ENCODE results near the gene C20orf204. TPM values are rescaled to one million over a fixed set of nuclear protein-coding genes. Genes with fewer than 3 reads are reported as not detected.

C20orf204 gene, protein sequence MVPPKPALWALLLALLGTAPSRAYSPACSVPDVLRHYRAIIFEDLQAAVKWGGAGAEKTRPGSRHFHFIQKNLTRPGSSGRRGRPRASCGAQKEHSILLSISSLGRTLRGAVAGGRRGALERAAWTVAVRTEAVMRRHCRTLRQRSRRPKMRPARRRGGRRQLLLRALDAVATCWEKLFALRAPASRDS
- total RNA-seq: under 1 TPM; 0.25 to 0.71 (median 0.55) TPM
- under 1 TPM in 2 of 3 donors, not detected in 1; 0.30 to 0.64 TPM for polyA plus RNA-seq
- long read RNA-seq, donor 1: 0 reads
- long read RNA-seq, donor 2: 0 reads

DNA sequence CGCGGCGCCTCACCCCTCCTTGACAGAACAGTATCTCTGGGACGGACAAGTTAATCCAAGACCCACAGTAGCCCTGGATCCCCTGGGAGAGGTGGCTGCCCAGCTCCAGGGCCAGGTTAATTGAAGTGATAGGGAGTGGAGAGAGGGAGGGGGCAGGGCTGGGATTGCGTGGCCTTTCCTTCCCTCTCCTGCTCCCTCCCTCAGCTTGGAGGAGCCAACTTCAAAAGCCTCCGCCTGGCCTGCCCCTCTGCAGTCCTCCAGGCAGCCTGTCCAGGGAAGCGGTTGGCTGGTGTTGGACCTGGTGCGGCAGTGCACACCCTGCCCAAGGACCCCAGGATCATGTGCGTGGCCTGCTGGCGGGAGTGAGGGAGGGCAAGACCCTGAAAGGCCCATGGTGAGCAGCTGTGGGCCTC is at the start of gene C20orf204:
Gene C20orf204, plus strand, starts transcription at position 250 of the 413 bp plus-strand sequence. Its CDS starts 142 bp downstream, at position 392.
- H3K27ac ChIP-seq: no peak within 1 kb of the TSS
- H3K36me3 ChIP-seq (ENCODE audit: insufficient read depth in 1 of 2, low read depth in 1 of 2): peaks cover 0 to 44% of the 10 kb centered on the region in 2 donors
- intact Hi-C loops (cut with DNase I): loop anchor here in 1 of 2 donors (5.0 kb wide), 1 partner anchor 86 kb away; no protein-coding TSS in a partner anchor
- no peaks in the 10 kb centered on the region for H3K9me3 ChIP-seq
- peaks cover 10% of the 10 kb centered on the region for H3K4me1 ChIP-seq
- peaks cover 0 to 47% (median 11%) of the 10 kb centered on the region in 3 donors for H3K27me3 ChIP-seq (ENCODE audit: insufficient read depth in 3 of 3, low read length in 2 of 3)
- ATAC-seq (no peak), DNase-seq (no peak)
- WGBS, 3 donors: 73 to 78% (median 78%) methylated on average over 10 of the region's 10 CpGs
- TF ChIP-seq, protein P1, sequence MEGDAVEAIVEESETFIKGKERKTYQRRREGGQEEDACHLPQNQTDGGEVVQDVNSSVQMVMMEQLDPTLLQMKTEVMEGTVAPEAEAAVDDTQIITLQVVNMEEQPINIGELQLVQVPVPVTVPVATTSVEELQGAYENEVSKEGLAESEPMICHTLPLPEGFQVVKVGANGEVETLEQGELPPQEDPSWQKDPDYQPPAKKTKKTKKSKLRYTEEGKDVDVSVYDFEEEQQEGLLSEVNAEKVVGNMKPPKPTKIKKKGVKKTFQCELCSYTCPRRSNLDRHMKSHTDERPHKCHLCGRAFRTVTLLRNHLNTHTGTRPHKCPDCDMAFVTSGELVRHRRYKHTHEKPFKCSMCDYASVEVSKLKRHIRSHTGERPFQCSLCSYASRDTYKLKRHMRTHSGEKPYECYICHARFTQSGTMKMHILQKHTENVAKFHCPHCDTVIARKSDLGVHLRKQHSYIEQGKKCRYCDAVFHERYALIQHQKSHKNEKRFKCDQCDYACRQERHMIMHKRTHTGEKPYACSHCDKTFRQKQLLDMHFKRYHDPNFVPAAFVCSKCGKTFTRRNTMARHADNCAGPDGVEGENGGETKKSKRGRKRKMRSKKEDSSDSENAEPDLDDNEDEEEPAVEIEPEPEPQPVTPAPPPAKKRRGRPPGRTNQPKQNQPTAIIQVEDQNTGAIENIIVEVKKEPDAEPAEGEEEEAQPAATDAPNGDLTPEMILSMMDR (IDR thresholded peaks at IDR 0.05): no peak
- H3K4me3 ChIP-seq: no peak within 1 kb of the TSS

GRCh38 chr20:64000906-64001305 is 35.1 kb upstream of the C20orf204 start:
- Histone ChIP-seq H3K27me3 (ENCODE audit: insufficient read depth in 3 of 3, low read length in 2 of 3) (no peaks in the 10 kb centered on the region), H3K27ac (peak overlapping the region; percentile 41), H3K4me1 (peaks cover 5% of the 10 kb centered on the region), H3K36me3 (ENCODE audit: insufficient read depth in 1 of 2, low read depth in 1 of 2) (peaks cover 9 to 98% of the 10 kb centered on the region in 2 donors), H3K9me3 (no peaks in the 10 kb centered on the region), H3K4me3 (no peak overlapping the region)
- intact Hi-C loops (cut with DNase I): no loop called here
- TF ChIP-seq, protein P1 (IDR thresholded peaks at IDR 0.05): no peak
- 90 to 93% (median 93%) methylated on average over 12 of the region's 12 CpGs for WGBS, 3 donors
- no peak for ATAC-seq
- DNase-seq: no peak

- intact Hi-C loops (cut with DNase I): no loop called here
Observed at GRCh38 chr20:64001607-64002011, 34.4 kb upstream of the C20orf204 start.

DNA sequence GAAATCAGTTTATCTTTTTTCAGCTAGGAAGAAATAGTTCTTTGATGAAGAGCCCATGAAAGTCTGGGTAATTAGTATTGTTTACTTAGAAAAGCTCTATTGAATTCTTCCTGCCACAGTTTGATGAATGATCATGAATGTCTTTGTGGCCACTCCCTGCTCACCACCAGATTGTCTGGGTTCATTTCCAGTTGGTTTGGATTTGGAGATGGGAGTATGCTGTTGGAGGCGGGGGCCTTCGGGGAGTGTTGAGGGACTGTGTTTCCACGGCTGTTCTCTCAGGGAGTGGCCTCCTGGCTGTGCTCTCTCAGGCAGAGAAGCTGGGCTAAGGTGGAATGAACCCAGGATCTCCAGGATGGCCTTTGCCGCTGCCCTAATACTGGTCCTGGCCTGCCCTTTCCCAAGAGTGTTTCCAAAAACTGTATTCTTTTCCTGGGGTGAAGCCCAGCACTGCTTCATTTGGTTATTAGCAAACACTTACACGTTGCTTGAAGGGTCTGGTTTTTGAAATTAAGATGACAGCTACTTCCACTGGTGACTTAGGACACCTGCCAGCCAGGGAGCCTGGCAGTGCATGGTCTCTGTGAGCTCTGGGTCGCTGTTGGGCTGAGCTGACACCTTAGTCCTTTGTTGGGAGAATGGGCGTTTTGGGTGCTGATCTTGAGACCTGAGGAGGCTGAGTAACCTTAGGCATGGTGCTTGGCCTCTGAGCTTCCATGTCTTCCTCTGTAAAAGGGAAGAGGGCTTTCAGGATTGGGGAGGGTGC is 31.8 kb upstream of the C20orf204 start:
- Histone ChIP-seq H3K9me3 (no peaks in the 10 kb centered on the region), H3K27ac (no peak overlapping the region), H3K4me1 (peaks cover 5% of the 10 kb centered on the region), H3K27me3 (ENCODE audit: insufficient read depth in 3 of 3, low read length in 2 of 3) (no peaks in the 10 kb centered on the region), H3K36me3 (ENCODE audit: insufficient read depth in 1 of 2, low read depth in 1 of 2) (peaks cover 0 to 79% of the 10 kb centered on the region in 2 donors), H3K4me3 (no peak overlapping the region)
- TF ChIP-seq, protein P1 (IDR thresholded peaks at IDR 0.05): no peak
- intact Hi-C loops (cut with DNase I): no loop called here
- no peak for DNase-seq
- 81 to 88% (median 88%) methylated on average over 7 of the region's 7 CpGs for WGBS, 3 donors
- ATAC-seq: no peak

More at GRCh38 chr20:64001607-64002011, 34.4 kb upstream of the C20orf204 start:
- DNase-seq (no peak), ATAC-seq (peak; percentile 21 to 75 (median 58))
- H3K27ac ChIP-seq: peak overlapping the region; percentile 41
- H3K4me1 ChIP-seq: peaks cover 5% of the 10 kb centered on the region
- H3K4me3 ChIP-seq: no peak overlapping the region
- H3K36me3 ChIP-seq (ENCODE audit: insufficient read depth in 1 of 2, low read depth in 1 of 2): peaks cover 4 to 92% of the 10 kb centered on the region in 2 donors
- H3K9me3 ChIP-seq: no peaks in the 10 kb centered on the region
- 32 to 50% (median 35%) methylated on average over 11 of the region's 11 CpGs for WGBS, 3 donors
- TF ChIP-seq, protein P1 (IDR thresholded peaks at IDR 0.05): no peak
- H3K27me3 ChIP-seq (ENCODE audit: insufficient read depth in 3 of 3, low read length in 2 of 3): no peaks in the 10 kb centered on the region
